NK-92 (cell line): Measurements from ENCODE around the gene SPPL3.

Source experiments
- DNase-seq: peaks from one replicate; lab custom pipeline; 2025; ENCODE audit not compliant: unreplicated experiment; lab: John Stamatoyannopoulos, UW

The SPPL3 gene

GRCh38 chr12:120879102-120879501, 25.1 kb downstream of the SPPL3 start:
- DNase-seq, result no peak

- DNase-seq, result no peak
These were observed 29.5 kb downstream of the SPPL3 start for GRCh38 chr12:120874547-120875245.

GRCh38 chr12:120873226-120873625, 30.9 kb downstream of the SPPL3 start:
- DNase-seq, result no peak

GRCh38 chr12:120872487-120872886, 31.7 kb downstream of the SPPL3 start:
- DNase-seq, result no peak

GRCh38 chr12:120870415-120870814, 33.7 kb downstream of the SPPL3 start:
- no peak for DNase-seq

- no peak for DNase-seq
These were observed 34.8 kb downstream of the SPPL3 start for GRCh38 chr12:120869376-120869775.

- DNase-seq, result no peak
These were observed 38.0 kb downstream of the SPPL3 start for GRCh38 chr12:120866108-120866507.

- DNase-seq, result no peak
These were observed 39.1 kb downstream of the SPPL3 start for GRCh38 chr12:120865098-120865497.

- DNase-seq, result no peak
These were observed 41.5 kb downstream of the SPPL3 start for GRCh38 chr12:120862664-120863063.

GRCh38 chr12:120861074-120861795, 42.9 kb downstream of the SPPL3 start:
- DNase-seq, result no peak

GRCh38 chr12:120858306-120859088, 45.7 kb downstream of the SPPL3 start:
- no peak for DNase-seq

GRCh38 chr12:120856980-120857379, 47.2 kb downstream of the SPPL3 start:
- DNase-seq, result no peak

GRCh38 chr12:120855823-120856588, 48.2 kb downstream of the SPPL3 start:
- no peak for DNase-seq

GRCh38 chr12:120854804-120855203, 49.4 kb downstream of the SPPL3 start:
- DNase-seq, result no peak

GRCh38 chr12:120853188-120853587, 51.0 kb downstream of the SPPL3 start:
- no peak for DNase-seq

- DNase-seq, result no peak
These were observed 52.2 kb downstream of the SPPL3 start for GRCh38 chr12:120851944-120852343.

- no peak for DNase-seq
These were observed 52.7 kb downstream of the SPPL3 start for GRCh38 chr12:120851444-120851843.

- no peak for DNase-seq
These were observed 54.4 kb downstream of the SPPL3 start for GRCh38 chr12:120849765-120850164.

- no peak for DNase-seq
These were observed 56.3 kb downstream of the SPPL3 start for GRCh38 chr12:120847814-120848213.

- no peak for DNase-seq
These were observed 56.8 kb downstream of the SPPL3 start for GRCh38 chr12:120847392-120847791.

- no peak for DNase-seq
These were observed 57.4 kb downstream of the SPPL3 start for GRCh38 chr12:120846721-120847120.
